Ascending aorta (tissue), 2 donors: ENCODE data around the gene BAAT. TPM values are rescaled to one million over a fixed set of nuclear protein-coding genes. Genes with fewer than 3 reads are reported as not detected.
"Not testable (repeated sequence)": the region's sequence is repeated elsewhere in the genome, so short reads cannot be mapped to it uniquely, and the experiment has no call there.

Experiments
- DNase-seq, 2 donors: peaks; one replicate each; pipeline ENCODE4 v3.0.0-alpha.2; 2019; ENCODE audit warnings: low spot score in 2 of 2
- H3K27ac ChIP-seq, 2 donors: fragments of 200-600 bp; sonication (generic); one replicate each; pipeline ENCODE4 v1.5.1; 2016 to 2017; ENCODE audit warnings: mild to moderate bottlenecking in 1 of 2
- H3K27me3 ChIP-seq: fragments of 200-600 bp; sonication (generic); one replicate; pipeline ENCODE4 v1.5.1; 2017
- H3K36me3 ChIP-seq, 2 donors: fragments of 200-600 bp; sonication (generic); one replicate each; pipeline ENCODE4 v1.5.1; 2016
- H3K4me1 ChIP-seq, 2 donors: fragments of 200-600 bp; sonication (generic); one replicate each; pipeline ENCODE4 v1.5.1; 2016 to 2017; ENCODE audit warnings: mild to moderate bottlenecking in 1 of 2
- H3K4me3 ChIP-seq, 2 donors: fragments of 200-600 bp; sonication (generic); one replicate each; pipeline ENCODE4 v1.5.1; 2016 to 2017; ENCODE audit warnings: mild to moderate bottlenecking in 1 of 2
- H3K9me3 ChIP-seq, 2 donors: fragments of 200-600 bp; sonication (generic); one replicate each; pipeline ENCODE4 v1.5.1; 2016
- CTCF ChIP-seq, 3 experiments: fragments of 200-600 bp in 2 of 3; fragments of 450-650 bp in 1 of 3; sonication (generic) in 2 of 3; IDR thresholded peaks; one replicate each; pipeline ENCODE4 v1.5.1; 2016 to 2019; ENCODE audit warnings: antibody characterized with exemption in 3 of 3, mild to moderate bottlenecking in 1 of 3, moderate library complexity in 1 of 3
- intact Hi-C: fragments of 100-400 bp; cut with DNase I; formaldehyde crosslinking; loops from one replicate; pipeline ENCODE4 v1.15.1; 2023
- total RNA-seq: library from RNA; depleted of rRNA; stranded (reverse); fragments of >200 nt; gene quantifications from one replicate; pipeline ENCODE4 v1.1.0, GENCODE V29; 2016

The BAAT gene
- total RNA-seq, 1 donor from 2014 or later: 0.53 TPM

- no peaks in the 10 kb centered on the region for H3K27me3 ChIP-seq
- H3K27ac ChIP-seq: no peak overlapping the region
- intact Hi-C loops: no loop called here
- no peaks in the 10 kb centered on the region for H3K9me3 ChIP-seq
- TF ChIP-seq CTCF (IDR thresholded peaks at IDR 0.05): no peak
- no peaks in the 10 kb centered on the region for H3K36me3 ChIP-seq
- no peak for DNase-seq
- no peak overlapping the region for H3K4me3 ChIP-seq
- no peaks in the 10 kb centered on the region for H3K4me1 ChIP-seq
Measured at GRCh38 chr9:101333926-101334702, 50.7 kb downstream of the BAAT start.

GRCh38 chr9:101333490-101333889, 51.3 kb downstream of the BAAT start:
- intact Hi-C loops: no loop called here
- Histone ChIP-seq H3K27me3 (no peaks in the 10 kb centered on the region), H3K4me3 (no peak overlapping the region), H3K36me3 (no peaks in the 10 kb centered on the region), H3K9me3 (no peaks in the 10 kb centered on the region), H3K4me1 (no peaks in the 10 kb centered on the region), H3K27ac (no peak overlapping the region)
- DNase-seq: no peak
- no peak for TF ChIP-seq CTCF (IDR thresholded peaks at IDR 0.05)

- Histone ChIP-seq H3K27me3 (no peaks in the 10 kb centered on the region), H3K27ac (no peak overlapping the region), H3K4me3 (no peak overlapping the region), H3K36me3 (no peaks in the 10 kb centered on the region), H3K9me3 (no peaks in the 10 kb centered on the region), H3K4me1 (no peaks in the 10 kb centered on the region)
- no peak for TF ChIP-seq CTCF (IDR thresholded peaks at IDR 0.05)
- DNase-seq: no peak
- intact Hi-C loops: no loop called here
Measured at GRCh38 chr9:101332362-101332761, 52.4 kb downstream of the BAAT start.

GRCh38 chr9:101327422-101327909, 57.3 kb downstream of the BAAT start:
- H3K4me3 ChIP-seq, H3K27me3 ChIP-seq, H3K27ac ChIP-seq, H3K4me1 ChIP-seq, H3K9me3 ChIP-seq, DNase-seq, H3K36me3 ChIP-seq, intact Hi-C loops: not testable (repeated sequence)

DNA sequence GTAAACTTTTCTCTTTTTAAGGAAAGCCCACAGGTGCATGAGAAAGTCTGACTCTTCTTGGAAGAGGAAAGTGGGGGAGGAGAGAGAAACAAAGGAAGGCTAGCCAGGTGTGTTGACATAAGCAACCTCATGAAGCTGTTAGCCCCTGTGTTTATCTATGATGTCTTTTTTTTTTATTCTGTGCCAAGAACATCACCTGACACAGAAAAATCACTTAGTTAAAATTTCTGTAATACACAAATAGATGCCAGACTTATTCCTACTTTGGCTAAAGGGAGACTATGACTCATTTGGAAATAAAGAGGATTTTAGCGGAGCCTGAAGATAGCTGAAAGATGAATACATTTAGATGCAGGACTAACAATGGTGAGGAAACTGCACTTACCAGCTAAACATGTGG, 58.3 kb downstream of the BAAT start:
- no peak for TF ChIP-seq CTCF (IDR thresholded peaks at IDR 0.05)
- DNase-seq: no peak
- intact Hi-C loops: no loop called here
- H3K27ac ChIP-seq: no peak overlapping the region
- H3K4me3 ChIP-seq: no peak overlapping the region
- H3K9me3 ChIP-seq: no peaks in the 10 kb centered on the region
- H3K36me3 ChIP-seq: no peaks in the 10 kb centered on the region
- no peaks in the 10 kb centered on the region for H3K27me3 ChIP-seq
- no peaks in the 10 kb centered on the region for H3K4me1 ChIP-seq

DNA sequence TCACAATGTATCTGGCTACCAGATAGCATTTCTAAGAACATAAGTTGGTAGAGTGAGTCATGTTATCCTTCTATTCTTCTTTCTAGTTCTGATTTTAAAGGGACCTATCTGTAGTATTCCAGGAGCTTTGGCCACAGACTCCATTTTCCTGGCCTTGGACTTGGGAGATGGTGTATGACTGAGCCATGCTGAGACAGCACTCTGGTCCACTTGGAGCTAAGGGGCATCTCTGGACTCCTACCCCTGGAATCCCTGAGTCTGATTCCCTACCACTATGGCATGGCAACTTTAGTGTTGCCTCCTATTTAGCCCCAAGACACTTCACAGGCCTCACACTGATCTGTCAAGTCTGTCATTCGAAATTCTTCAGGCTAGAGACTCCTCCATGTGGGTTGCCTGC, 58.8 kb downstream of the BAAT start:
- TF ChIP-seq CTCF (IDR thresholded peaks at IDR 0.05): no peak
- Histone ChIP-seq H3K27me3 (no peaks in the 10 kb centered on the region), H3K4me3 (no peak overlapping the region), H3K36me3 (no peaks in the 10 kb centered on the region), H3K9me3 (no peaks in the 10 kb centered on the region), H3K27ac (no peak overlapping the region), H3K4me1 (no peaks in the 10 kb centered on the region)
- intact Hi-C loops: no loop called here
- DNase-seq: no peak
